ENCODE measurements around the gene BNC2.

- no peak for TF ChIP-seq CTCF (tag by site-specific recombination; IDR thresholded peaks at IDR 0.05)
- TF ChIP-seq SP2 (tag by site-specific recombination; IDR thresholded peaks at IDR 0.05): no peak
- TF ChIP-seq TSHZ1 (tag by site-specific recombination; IDR thresholded peaks at IDR 0.05; ENCODE audit: borderline replicate concordance): no peak
- no peak for TF ChIP-seq ZNF510 (tag by site-specific recombination; IDR thresholded peaks at IDR 0.05; ENCODE audit: insufficient replicate concordance)
- TF ChIP-seq, protein P1, sequence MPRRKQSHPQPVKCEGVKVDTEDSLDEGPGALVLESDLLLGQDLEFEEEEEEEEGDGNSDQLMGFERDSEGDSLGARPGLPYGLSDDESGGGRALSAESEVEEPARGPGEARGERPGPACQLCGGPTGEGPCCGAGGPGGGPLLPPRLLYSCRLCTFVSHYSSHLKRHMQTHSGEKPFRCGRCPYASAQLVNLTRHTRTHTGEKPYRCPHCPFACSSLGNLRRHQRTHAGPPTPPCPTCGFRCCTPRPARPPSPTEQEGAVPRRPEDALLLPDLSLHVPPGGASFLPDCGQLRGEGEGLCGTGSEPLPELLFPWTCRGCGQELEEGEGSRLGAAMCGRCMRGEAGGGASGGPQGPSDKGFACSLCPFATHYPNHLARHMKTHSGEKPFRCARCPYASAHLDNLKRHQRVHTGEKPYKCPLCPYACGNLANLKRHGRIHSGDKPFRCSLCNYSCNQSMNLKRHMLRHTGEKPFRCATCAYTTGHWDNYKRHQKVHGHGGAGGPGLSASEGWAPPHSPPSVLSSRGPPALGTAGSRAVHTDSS (tag by site-specific recombination; IDR thresholded peaks at IDR 0.05): no peak
- no peak for TF ChIP-seq GLIS2 (tag by site-specific recombination; IDR thresholded peaks at IDR 0.05)
- TF ChIP-seq ZNF121 (tag by site-specific recombination; IDR thresholded peaks at IDR 0.05): no peak
- TF ChIP-seq KLF7 (tag by site-specific recombination; IDR thresholded peaks at IDR 0.05; ENCODE audit: borderline replicate concordance): no peak
Observed at GRCh38 chr9:16645970-16646369, 224.5 kb downstream of the BNC2 start.

All from HEK293 (cell line).